ENCODE data around the gene OR2L8.

OR2L8 gene, protein sequence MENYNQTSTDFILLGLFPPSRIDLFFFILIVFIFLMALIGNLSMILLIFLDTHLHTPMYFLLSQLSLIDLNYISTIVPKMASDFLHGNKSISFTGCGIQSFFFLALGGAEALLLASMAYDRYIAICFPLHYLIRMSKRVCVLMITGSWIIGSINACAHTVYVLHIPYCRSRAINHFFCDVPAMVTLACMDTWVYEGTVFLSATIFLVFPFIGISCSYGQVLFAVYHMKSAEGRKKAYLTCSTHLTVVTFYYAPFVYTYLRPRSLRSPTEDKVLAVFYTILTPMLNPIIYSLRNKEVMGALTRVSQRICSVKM

GRCh38 chr1:247948558-247948957 lies at the start of gene OR2L8:
Gene OR2L8, plus strand, starts transcription at chr1:247948858. Its CDS starts 0 bp downstream, at chr1:247948858.
- no peak within 1 kb of the TSS for H3K9ac ChIP-seq (ENCODE audit: insufficient read length)
- no peak for TF ChIP-seq POLR2AphosphoS5 (IDR thresholded peaks at IDR 0.05; ENCODE audit: borderline replicate concordance, low read depth, low read length)
- TF ChIP-seq EZH2 (IDR thresholded peaks at IDR 0.05), result no peak
- TF ChIP-seq FOXP2 (optimal IDR thresholded peaks at IDR 0.05; ENCODE audit: control extremely low read depth, extremely low read length, insufficient read depth), result no peak
- H3K4me3 ChIP-seq, result no peak within 1 kb of the TSS
- H3K27ac ChIP-seq, result no peak within 1 kb of the TSS
- no peaks in the 10 kb centered on the region for H3K9me3 ChIP-seq (ENCODE audit: low read depth, low read length)
- H3K36me3 ChIP-seq (ENCODE audit: insufficient read depth, low read length), result no peaks in the 10 kb centered on the region
- no peak for DNase-seq (ENCODE audit: low read depth, low spot score)

DNA sequence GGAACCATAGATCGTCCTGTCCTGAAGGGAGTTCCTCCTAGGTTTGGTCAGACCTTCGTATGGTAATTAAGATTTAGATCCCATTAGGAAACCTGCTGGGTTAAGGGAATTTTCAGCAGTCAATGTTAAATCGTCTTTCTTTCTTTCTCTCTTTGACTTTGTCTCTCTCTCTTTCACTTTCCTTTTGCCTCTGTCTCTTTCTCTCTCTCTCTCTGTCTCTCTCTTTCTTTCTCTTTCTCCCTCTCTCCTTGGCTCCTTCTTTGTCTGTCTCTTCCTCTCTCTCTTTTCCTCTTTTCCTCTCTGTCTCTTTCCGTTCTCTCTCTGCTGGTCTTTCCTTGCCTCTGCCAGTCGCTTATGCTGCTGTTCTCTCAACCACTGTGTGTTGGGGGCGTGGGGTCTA lies 44.5 kb upstream of the OR2L8 start:
- no peaks in the 10 kb centered on the region for H3K36me3 ChIP-seq (ENCODE audit: insufficient read depth, low read length)
- no peak overlapping the region for H3K27ac ChIP-seq
- H3K9me3 ChIP-seq (ENCODE audit: low read depth, low read length), result no peaks in the 10 kb centered on the region
- no peak overlapping the region for H3K4me3 ChIP-seq
- DNase-seq (ENCODE audit: low read depth, low spot score), result no peak
- no peak overlapping the region for H3K9ac ChIP-seq (ENCODE audit: insufficient read length)
- TF ChIP-seq EZH2 (IDR thresholded peaks at IDR 0.05) (no peak), FOXP2 (optimal IDR thresholded peaks at IDR 0.05; ENCODE audit: control extremely low read depth, extremely low read length, insufficient read depth) (no peak), POLR2AphosphoS5 (IDR thresholded peaks at IDR 0.05; ENCODE audit: borderline replicate concordance, low read depth, low read length) (no peak)

GRCh38 chr1:247905181-247905580 lies 43.5 kb upstream of the OR2L8 start:
- TF ChIP-seq EZH2 (IDR thresholded peaks at IDR 0.05) (no peak), FOXP2 (optimal IDR thresholded peaks at IDR 0.05; ENCODE audit: control extremely low read depth, extremely low read length, insufficient read depth) (no peak), POLR2AphosphoS5 (IDR thresholded peaks at IDR 0.05; ENCODE audit: borderline replicate concordance, low read depth, low read length) (no peak)
- DNase-seq (ENCODE audit: low read depth, low spot score), result no peak
- H3K9me3 ChIP-seq (ENCODE audit: low read depth, low read length), result no peaks in the 10 kb centered on the region

DNA sequence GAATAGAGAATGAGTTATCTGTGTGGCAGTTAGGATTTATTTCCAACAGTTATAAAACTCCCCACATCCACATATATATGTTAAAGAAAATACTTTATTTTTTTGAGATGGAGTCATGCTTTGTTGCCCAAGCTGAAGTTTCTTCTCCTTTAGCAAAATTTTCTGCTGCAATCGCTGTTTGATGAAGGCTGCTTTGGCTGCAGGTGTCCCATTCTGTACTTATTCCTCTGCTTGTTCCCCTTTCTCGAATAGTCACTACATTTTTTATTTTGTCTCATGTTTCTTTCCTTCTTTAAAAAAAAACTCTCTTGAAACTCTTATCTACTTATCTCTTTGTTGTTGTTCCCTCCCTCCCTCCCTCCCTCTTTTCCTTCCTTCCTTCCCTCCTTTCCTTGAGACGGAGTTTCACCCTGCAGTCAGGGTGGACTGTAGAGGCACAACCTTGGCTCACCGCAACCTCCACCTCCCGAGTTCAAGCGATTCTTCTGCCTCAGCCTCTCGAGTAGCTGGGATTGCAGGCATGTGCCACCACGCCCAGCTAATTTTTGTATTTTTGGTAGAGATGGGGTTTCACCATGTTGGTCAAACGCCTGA lies 42.7 kb upstream of the OR2L8 start:
- Histone ChIP-seq H3K9me3 (ENCODE audit: low read depth, low read length) (no peaks in the 10 kb centered on the region), H3K9ac (ENCODE audit: insufficient read length) (no peak overlapping the region), H3K4me3 (no peak overlapping the region; the same call in 1 of the 2 replicates), H3K27ac (peak overlapping the region; percentile 68; the same call in 1 of the 2 replicates), H3K36me3 (ENCODE audit: insufficient read depth, low read length) (no peaks in the 10 kb centered on the region)
- TF ChIP-seq EZH2 (IDR thresholded peaks at IDR 0.05) (no peak), POLR2AphosphoS5 (IDR thresholded peaks at IDR 0.05; ENCODE audit: borderline replicate concordance, low read depth, low read length) (no peak), FOXP2 (optimal IDR thresholded peaks at IDR 0.05; ENCODE audit: control extremely low read depth, extremely low read length, insufficient read depth) (no peak)
- no peak for DNase-seq (ENCODE audit: low read depth, low spot score)

More at GRCh38 chr1:247905181-247905580, 43.5 kb upstream of the OR2L8 start:
- H3K36me3 ChIP-seq (ENCODE audit: insufficient read depth, low read length), result no peaks in the 10 kb centered on the region
- H3K27ac ChIP-seq, result no peak overlapping the region
- no peak overlapping the region for H3K4me3 ChIP-seq
- H3K9ac ChIP-seq (ENCODE audit: insufficient read length), result no peak overlapping the region

DNA sequence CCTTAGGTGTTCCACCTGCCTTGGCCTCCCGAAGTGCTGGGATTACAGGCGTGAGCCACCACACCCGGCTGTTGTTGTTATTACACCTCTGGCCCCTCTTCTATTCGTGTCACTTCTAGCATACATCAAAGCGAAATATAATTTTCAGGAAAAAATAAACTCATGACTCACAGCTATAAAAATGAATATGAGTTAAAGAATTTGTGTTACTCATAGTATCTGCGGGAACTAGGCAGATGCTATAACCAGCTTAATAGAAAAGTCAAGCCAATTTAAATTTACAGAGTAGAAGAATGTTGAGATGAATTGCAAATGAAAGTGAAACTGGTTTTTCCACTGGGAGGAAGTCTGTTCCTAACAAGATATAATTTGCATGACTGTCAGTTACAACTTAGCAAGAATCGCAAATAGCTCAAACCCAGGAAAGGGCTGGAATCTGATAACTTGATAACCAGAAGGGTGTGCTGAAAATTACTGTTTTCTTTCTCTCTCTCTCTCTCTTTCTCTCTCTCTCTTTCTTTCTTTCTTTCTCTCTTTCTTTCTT lies 42.1 kb upstream of the OR2L8 start:
- Histone ChIP-seq H3K27ac (peak overlapping the region; percentile 68), H3K9me3 (ENCODE audit: low read depth, low read length) (no peaks in the 10 kb centered on the region), H3K36me3 (ENCODE audit: insufficient read depth, low read length) (no peaks in the 10 kb centered on the region), H3K4me3 (peak overlapping the region; percentile 29), H3K9ac (ENCODE audit: insufficient read length) (no peak overlapping the region)
- DNase-seq (ENCODE audit: low read depth, low spot score), result peak; percentile 72
- TF ChIP-seq POLR2AphosphoS5 (IDR thresholded peaks at IDR 0.05; ENCODE audit: borderline replicate concordance, low read depth, low read length) (no peak), FOXP2 (optimal IDR thresholded peaks at IDR 0.05; ENCODE audit: control extremely low read depth, extremely low read length, insufficient read depth) (no peak), EZH2 (IDR thresholded peaks at IDR 0.05) (no peak)

DNA sequence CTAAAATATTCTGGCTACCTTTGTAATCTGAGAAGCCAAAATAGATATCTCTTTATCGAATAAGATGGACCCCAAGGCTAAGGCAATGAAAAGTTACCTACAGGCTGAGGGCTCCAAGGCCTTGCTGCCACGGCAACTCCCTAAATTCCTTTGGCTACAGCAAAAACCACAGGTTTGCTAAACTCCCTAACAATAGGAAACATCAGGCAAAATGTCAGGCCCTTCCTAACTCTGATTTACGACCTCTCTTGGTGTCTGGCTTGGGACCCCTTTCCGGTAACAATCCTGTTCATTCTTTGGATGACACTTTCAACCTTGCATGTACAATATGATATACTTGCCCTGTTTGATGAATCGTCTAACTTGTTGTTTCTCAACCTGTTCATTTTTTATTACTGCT lies 39.9 kb upstream of the OR2L8 start:
- DNase-seq (ENCODE audit: low read depth, low spot score), result no peak
- TF ChIP-seq FOXP2 (optimal IDR thresholded peaks at IDR 0.05; ENCODE audit: control extremely low read depth, extremely low read length, insufficient read depth), result no peak
- TF ChIP-seq EZH2 (IDR thresholded peaks at IDR 0.05), result no peak
- no peak for TF ChIP-seq POLR2AphosphoS5 (IDR thresholded peaks at IDR 0.05; ENCODE audit: borderline replicate concordance, low read depth, low read length)
- peaks cover 4% of the 10 kb centered on the region; the same call in 1 of the 2 replicates for H3K9me3 ChIP-seq (ENCODE audit: low read depth, low read length)
- no peak overlapping the region for H3K4me3 ChIP-seq
- no peak overlapping the region for H3K27ac ChIP-seq
- H3K9ac ChIP-seq (ENCODE audit: insufficient read length), result no peak overlapping the region
- H3K36me3 ChIP-seq (ENCODE audit: insufficient read depth, low read length), result 0 out of 2 replicates have a peak, but pooled peaks cover 2% of the 10 kb centered on the region

DNA sequence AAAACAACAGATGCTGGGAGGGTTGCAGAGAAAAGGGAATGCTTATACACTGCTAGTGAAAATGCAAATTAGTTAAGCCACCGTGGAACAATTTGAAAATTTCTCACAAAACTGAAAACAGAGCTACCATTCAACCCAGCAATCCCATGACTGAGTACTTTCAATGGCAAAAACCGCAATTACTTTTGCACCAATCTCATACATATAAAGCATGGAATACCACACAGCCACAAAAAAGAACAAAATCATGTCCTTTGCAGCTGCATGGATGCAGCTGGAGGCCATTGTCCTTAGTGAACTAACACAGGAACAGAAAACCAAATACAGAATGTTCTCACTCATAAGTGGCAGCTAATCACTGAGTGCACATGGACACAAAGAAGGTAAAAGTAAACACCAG lies 34.9 kb upstream of the OR2L8 start:
- Histone ChIP-seq H3K9me3 (ENCODE audit: low read depth, low read length) (peaks cover 4% of the 10 kb centered on the region; the same call in 1 of the 2 replicates), H3K4me3 (no peak overlapping the region), H3K27ac (no peak overlapping the region), H3K9ac (ENCODE audit: insufficient read length) (no peak overlapping the region), H3K36me3 (ENCODE audit: insufficient read depth, low read length) (0 out of 2 replicates have a peak, but pooled peaks cover 2% of the 10 kb centered on the region)
- TF ChIP-seq FOXP2 (optimal IDR thresholded peaks at IDR 0.05; ENCODE audit: control extremely low read depth, extremely low read length, insufficient read depth), result no peak
- no peak for TF ChIP-seq EZH2 (IDR thresholded peaks at IDR 0.05)
- TF ChIP-seq POLR2AphosphoS5 (IDR thresholded peaks at IDR 0.05; ENCODE audit: borderline replicate concordance, low read depth, low read length), result no peak
- no peak for DNase-seq (ENCODE audit: low read depth, low spot score)

DNA sequence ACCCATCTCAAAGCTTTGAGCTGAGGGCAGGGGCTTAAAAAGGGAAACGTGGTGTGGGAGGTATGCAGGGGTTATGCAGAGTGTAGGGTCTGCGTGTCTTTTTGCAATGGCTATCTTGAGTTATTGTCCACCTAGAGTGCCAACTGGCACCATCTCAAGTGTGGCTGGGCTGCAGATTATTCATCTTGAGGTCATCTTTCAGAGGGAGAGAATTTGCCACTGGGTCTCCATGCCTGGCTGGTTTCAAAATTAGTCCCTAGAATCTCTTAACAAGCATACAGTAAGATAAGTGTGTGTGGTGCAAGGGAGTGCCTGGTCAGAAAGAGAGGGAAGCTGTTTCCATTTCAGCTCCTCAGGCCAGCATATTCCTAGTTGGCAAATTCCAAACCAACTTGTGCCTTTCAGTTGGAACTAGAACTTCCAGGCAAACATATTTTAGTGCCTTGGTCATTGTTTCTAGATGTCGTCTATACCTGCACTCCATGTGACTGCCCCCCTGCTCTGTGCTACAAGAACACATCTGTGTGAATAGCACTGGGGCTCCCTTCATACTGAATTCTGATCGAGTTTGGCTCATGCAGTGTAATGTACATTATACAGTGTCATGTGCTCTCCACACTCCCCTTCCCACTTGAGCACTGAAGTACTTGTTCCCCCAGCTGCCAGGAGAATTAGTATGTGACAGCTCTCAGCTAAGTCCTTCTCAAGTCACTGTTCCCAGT lies 33.6 kb upstream of the OR2L8 start:
- DNase-seq (ENCODE audit: low read depth, low spot score), result no peak
- H3K36me3 ChIP-seq (ENCODE audit: insufficient read depth, low read length), result 0 out of 2 replicates have a peak, but pooled peaks cover 2% of the 10 kb centered on the region
- H3K27ac ChIP-seq, result no peak overlapping the region
- no peak overlapping the region for H3K9ac ChIP-seq (ENCODE audit: insufficient read length)
- H3K4me3 ChIP-seq, result no peak overlapping the region
- TF ChIP-seq FOXP2 (optimal IDR thresholded peaks at IDR 0.05; ENCODE audit: control extremely low read depth, extremely low read length, insufficient read depth) (no peak), EZH2 (IDR thresholded peaks at IDR 0.05) (no peak), POLR2AphosphoS5 (IDR thresholded peaks at IDR 0.05; ENCODE audit: borderline replicate concordance, low read depth, low read length) (no peak)
- peaks cover 4% of the 10 kb centered on the region; the same call in 1 of the 2 replicates for H3K9me3 ChIP-seq (ENCODE audit: low read depth, low read length)

Data from SK-N-MC (cell line).